NK-92 (cell line): ENCODE results near the gene MTUS2.

Experiments
- DNase-seq: peaks from one replicate; lab custom pipeline; 2025; ENCODE audit not compliant: unreplicated experiment; lab: John Stamatoyannopoulos, UW

Gene MTUS2

DNA sequence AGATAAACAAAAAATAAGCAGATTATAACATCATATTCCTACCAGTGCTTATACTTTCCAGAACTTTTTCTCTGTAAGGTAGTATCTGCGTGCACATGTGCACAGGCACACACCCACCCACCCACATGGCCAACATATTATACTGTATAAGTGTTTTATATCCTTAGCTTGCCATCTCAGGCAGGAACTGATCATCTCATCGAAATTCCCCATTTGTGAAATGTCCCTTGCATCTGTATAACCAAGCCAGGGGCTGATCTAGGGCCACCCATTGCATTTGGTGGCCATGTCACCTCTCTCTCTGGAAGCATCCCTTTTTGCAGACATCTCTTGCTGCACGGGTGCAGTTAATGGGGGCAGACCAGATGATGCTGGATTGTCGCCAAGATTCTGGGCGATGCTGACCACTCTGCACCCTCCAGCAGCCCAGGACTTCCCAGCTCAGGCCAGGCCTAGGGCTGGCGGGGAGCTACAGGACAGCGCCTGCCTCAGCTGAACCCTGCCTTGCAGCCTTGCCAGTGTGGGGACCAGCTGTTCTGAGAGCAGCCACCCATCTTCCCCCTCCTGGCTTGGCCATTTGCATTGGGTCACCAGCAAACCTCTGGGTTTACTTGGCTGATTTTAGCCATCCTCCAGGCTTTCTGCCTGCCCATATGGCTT, 679.5 kb downstream of the MTUS2 start:
- no peak for DNase-seq

DNA sequence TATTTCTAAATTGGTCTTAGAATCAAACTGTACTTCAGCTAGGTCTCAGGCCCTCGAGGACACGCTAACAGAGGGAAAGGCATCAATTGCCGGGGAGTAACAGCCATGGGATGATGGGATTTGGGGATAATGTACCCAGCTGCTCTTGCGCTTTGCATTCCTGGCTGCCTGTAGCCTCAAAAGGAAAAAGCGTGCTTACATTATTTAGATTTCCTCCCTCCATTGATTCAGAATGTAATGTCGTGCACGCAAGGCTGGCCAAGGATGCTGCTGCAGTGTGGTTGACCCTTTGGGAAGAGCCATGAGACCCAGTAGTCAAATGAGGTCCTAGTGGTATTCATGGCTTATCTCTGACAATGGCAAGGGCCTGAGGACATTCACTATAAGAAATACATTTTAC, 680.2 kb downstream of the MTUS2 start:
- DNase-seq: no peak

DNA sequence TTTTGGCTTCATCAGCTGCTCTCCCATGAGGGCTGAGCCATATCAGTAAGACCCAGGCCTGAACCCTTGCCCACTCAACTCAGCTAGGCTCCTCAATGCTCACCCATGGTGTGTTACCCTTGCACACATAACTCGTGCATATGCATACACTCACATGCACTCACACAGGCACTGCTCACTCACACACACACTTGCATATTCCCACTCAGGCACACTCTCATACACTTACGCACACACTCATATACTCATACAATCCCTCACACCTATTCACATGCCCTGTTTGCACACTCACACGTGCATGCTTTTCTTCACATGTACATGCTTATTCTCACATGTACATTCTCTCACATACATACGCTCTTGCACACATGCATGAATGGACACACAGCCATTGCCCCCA, 681.5 kb downstream of the MTUS2 start:
- no peak for DNase-seq

DNA sequence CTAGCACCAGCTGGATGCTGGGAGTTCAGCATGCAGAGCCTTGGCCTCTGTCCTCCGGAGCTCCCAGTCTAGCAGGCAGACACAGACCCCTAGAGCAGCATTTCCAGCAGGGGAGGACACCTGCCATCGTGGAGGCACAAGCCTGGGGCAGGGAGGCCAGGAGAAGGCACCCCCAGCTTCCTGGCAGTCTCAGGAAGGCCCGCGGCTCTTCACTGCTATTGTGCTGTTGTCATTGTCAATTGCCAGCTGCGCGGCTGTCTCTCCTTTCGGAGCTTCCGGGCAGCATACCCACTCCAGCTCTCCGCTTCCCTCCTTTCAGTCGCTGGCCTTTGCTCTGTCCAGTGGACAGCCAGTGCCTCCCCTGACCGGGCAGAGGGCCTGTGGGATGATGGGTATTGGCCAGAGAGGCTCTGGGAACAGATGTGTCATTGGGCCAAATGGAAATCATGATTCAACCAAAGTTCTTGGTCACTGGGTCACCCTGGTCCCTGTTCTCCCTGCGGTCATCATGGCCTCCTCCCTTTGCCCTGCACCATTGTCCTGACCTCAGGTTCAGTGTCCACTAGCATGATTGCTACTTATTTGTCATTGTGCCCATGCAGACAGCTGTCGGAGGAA, 682.4 kb downstream of the MTUS2 start:
- no peak for DNase-seq

DNA sequence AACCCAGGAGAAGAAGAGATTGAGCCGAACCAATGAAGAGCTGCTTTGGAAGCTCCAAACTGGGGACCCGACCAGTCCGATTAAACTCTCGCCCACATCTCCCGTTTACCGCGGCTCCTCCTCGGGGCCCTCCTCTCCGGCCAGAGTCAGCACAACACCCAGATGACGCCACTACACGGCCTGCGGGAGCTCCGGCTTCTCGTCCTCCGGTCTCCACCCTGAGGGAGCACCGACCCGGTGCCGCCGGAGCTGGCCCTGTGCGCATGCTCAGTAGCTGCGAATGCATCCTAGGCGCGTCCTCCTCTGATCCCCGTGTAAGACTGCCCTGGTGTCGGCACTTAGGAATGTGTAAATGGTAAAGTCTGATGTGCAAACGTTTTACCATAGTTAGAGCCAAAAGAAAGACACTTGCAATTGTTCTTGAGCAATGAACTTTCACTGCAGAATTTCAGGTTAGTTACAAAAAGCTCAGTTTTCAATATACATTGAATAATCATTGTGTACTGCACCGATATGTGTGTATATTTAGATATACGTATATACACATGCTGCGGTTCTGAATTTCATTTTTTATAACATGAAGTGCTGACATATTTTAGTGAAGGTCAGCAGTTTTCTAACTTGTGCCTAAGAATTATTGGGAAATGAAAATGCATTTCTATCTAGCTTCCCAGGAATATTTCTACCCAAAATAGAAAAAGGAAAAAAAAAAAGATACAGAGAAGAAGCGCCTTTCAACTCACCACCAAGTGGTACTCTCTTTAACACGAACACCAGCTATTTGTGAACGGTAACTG, 683.1 kb downstream of the MTUS2 start:
- DNase-seq: no peak

DNA sequence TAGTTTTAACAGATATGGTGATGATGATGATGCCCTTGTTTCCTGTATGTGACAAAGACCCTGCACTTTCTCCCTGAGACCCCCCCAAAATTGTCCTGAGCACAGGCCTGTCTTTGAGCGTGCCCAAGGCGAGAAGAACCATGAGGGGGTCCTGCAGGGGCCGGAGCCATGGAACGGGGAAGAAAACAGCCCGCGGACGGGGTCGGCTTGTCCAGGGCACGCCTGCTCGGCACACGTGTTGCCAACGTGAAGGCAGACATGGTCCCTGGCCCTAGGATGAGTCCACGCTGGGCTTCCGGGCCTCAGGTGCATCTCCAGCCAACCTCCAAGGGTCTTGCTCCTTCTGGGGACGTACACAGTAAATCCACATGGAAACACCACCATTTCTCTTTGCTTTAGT, 684.6 kb downstream of the MTUS2 start:
- DNase-seq: no peak

DNA sequence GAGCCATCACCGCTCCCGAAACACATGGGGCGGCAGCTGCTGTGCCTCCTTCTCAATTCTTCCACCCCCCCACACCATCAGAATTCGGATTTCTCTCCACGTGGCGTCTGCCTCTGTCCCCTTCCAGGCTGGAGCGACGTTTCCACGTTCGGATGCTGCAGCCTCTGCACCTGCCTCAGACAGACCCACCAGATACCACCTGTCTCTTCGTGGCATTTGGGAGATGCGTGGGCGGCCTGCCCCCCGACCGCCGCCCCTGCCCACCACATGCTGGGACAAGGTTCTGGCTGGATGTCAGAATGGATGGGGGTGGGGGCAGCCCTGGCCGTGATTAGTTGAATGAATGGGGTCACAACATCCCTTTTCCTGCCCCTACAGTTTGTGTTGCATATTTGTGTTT, 685.4 kb downstream of the MTUS2 start:
- DNase-seq: no peak

DNA sequence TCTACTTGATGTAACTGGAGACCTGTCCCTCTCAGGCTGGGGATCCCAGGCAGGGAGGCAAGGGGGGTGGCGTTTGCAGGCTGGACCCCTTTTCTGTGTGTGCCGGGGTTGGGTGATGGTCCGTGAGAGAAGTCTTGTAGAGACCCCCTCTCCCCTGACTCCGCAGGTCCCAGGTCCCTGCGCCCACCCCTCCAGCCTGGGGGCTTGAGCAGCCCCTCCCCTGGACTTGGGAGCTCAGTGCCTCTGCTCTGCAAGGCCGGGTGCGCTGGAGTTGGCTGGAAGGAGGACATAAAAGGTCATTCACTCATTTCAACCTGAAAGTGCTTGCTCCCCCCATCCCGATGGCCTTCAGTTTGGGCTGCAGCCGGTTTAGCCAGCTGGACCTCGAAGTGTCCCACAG, 685.8 kb downstream of the MTUS2 start:
- DNase-seq: no peak

DNA sequence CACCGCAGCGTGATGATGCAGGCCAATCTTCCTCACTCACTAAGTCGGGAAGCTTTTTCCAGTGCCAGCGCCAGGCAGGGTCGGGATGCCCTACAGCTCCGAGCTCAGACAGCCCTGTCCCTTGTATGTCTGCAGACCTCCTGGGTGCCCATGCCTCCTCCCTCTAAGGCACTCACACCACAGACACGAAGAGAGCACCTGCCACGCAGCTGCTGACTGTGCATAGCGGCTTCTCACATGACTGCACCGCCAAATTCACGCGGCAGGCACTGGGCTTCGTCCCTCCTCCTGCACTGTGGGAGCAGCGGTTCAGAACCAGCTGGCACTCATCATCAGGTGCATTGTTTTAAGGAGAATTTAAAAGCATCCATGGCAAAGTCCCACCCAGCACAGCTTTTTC, 687.2 kb downstream of the MTUS2 start:
- no peak for DNase-seq

DNA sequence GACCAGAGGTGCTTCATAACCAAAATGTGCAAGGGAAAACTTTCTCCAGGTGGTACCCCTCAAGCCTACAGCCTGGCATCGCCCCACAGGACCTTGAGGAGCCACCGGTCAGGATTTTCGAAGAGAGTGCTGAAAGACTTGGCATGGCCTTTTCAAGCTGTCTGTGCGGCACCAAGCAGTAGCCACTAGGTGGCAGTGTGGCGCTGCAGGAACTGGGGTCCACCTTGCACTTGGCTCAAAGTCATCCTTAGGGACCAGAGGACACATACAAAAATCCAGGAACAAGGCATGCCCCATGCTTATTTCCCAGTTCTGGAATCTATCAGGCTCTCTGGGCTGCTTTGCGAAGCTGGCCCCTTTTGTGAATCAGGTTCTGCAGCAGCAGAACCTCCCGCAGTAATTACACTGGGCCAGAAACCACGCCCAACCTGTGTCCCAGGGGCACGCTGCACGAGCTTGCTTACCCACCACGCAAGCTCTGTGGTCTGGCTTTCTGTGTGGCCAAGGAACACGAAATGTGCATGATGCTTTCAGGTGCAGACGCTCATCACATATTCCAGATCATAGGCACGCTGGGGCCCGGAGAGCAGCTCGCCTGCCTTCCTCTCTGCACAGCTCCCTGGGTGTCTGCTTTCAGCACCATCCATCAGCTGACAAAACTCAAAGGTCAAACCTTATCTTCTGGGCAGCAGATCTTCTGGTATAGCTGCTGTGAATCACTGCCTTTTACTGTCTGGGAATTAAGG, 688.2 kb downstream of the MTUS2 start:
- peak; percentile 12 for DNase-seq

DNA sequence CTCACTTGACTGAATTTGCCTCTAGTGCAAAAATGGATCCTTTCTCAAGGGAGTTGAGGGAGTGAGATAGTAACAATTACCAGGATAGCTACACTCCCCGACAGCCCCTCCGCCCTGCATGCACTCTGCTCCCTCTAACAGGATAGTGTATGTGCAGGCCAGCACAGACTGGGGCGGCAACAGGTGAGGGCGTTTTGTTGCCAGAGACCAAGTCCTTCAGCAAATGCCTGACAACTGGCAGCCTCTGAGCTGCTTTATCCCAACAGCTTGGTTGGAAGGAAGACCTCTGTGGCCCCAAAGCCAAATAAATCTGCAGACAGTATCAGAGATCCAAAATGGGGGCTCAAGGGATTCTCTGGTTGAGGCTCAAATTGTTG, 688.7 kb downstream of the MTUS2 start:
- DNase-seq: no peak

DNA sequence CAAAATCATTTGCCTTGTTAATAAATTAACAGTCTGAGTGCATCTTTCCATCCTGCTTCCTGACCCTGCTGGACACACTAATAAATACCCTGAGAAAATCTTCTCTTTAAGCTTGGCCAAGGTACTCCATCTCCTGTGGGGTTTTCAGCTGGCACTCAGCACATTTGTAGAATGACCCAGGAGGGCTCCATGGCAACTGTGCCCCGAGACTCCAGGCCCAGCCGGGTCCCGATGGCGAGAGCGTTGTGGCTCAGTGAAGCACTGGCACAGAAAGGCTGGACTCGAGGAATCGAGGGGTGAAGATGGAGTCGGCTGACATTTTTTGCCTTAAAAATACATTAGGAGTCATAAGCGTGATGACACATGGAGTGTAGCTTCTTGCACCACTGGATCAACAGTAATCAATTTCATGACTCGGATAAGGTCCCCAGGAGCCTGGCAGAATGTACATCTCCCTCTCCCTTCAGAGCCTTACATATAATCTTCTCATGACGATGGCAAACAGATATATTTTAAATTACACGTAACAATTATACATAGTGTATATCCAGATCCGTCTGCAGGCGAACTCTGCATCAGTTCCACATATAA, 690.0 kb downstream of the MTUS2 start:
- no peak for DNase-seq

DNA sequence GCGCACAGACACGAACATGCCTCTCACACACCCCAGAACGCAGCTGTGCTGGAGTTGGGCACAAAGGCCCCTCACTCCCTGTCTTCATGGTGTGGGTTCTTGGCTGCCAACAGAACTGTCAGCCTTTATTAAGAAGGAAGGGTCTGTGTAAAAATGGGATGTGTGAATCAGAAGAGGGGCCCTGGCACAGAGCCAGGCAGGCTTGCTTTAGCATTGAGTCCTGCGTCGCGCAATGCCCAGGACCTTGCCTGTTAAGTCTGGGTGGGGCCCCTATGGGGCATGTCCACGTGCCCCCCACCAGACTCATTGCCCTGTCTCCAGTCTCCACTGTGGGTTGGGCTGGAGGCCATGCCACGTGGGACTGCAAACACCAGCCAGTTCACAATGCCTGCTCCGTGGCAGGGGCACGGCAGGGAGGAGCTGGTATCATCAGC, 690.5 kb downstream of the MTUS2 start:
- no peak for DNase-seq

DNA sequence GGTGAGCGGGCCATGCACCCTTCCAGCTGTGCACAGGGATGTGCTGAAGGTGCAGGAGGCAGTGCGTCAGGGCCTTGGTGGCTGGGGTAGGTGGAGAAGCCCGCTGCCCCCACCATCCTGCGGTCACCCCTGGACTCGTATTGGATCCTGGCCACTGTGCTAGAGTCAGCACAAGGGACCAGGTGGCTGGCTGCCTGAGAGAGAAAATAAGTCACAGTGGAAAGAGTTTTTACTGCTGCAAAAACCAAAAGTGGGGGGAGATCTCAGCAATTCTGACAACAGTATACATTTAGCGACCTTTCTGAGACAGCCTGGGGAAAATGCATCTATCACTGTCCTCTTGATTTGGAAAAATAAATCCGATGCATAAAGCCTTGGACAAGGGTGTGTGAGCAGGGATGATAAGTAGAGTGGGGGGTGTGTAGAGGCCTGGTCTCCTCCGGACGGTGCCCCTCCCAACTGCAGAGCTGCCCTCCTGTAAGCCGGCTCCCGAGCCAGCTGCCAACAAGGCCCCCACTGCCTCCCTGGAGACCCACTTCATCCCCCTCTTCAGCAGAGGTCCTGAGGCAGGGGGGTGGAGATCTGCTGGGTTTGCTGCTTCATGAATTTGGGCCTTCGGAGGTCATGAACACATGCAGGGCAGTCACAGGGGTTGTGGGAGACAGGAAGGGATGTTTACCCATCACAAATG, 691.1 kb downstream of the MTUS2 start:
- DNase-seq: no peak

DNA sequence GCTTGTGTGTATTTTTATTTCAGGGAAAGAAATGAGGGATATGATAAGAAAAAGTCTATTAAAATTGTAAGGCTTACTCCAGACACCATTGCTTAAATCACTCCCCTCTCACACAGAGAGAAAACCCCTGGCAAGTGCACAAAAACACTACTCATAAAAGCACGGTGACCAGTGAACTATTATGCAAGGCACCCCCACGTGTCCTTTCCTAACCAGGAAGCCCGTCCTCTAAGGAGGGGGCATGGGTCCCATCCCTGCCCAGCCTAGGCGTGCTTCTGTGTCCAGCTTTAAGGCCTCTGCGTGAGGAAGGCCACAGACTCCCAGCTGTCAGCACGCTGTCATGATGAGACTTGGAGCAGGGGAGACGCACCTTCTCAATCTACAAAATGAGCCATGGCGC, 691.8 kb downstream of the MTUS2 start:
- DNase-seq: no peak

DNA sequence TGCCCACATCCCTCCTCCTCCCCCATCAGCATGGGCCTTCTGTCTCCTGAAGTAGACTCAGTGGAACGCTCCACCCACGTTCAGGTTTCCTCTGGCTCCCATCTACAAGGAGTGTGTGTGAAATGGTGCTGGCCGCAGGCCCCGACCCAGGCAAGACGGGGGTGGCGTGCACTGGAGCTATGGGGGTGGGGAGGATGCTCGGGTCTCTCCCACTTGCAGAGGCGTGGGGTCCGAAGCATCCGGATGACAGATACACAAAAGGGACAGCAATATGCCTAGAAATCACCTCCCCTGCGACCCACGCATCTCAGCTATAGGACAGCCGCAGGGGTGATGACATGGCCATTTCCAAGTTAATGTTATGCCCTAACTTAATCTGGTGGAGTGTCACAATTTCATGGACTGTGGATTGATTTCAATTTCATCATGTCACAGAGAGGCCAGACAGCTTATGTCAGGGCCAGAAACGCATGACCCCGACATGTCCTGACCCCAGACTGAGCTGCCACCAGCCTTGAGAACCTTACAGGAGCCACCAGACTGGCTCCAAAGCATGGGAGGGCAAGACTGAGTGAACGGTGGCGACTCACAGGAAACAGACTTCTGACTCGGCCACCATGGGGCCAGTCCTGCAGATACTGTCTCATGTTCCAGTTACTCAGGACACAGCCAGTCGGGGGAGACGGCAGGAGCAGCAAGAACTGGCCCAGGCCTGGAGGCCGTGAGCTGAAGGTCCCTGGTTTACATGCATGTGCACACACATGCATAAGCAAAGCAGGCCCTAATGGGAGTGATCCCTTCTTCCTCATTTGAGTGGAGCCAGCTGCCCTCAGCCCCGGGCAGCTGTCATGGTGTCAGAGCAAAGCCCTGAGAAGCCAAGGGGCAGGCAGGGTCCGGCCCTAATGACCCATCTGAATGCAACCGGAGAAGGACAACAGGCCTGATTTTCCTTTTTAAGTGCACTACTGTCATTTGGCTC, 693.2 kb downstream of the MTUS2 start:
- no peak for DNase-seq

DNA sequence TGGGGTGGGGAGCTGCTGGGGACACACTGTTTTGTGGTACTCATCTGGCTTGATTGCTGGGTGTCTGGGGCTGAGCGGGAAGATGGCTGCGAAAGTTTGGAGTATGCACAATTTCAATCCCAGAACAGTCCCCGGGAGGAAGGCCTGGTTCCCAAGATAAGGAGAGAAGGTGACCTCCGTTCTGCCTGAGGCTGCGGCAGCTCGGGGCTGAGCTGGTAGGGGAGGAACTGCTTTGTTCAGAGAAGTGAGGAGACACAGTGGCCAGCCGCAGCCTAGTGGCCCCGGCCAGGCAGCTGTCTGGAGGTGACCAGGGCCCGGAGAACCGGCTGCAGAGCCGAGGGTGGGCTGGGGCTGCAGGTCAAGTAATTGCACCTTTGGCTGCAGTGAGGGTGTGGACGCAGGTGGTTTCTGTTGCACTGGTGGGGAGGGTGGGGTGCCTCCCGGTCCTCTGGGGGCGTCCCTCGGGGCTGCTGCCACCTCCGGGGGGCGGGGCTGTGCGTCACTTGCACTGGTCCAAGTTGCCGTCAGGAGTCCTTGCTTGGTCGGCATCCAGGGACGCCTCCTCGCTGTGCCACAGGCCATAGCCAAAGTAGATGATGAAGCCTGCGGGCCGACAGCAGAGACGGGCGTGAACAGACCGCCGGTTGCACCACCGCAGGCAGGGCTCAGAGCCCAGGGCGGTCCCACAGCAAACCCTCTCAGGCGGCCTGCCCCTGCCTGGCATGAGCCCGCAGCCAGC, 694.0 kb downstream of the MTUS2 start:
- no peak for DNase-seq

DNA sequence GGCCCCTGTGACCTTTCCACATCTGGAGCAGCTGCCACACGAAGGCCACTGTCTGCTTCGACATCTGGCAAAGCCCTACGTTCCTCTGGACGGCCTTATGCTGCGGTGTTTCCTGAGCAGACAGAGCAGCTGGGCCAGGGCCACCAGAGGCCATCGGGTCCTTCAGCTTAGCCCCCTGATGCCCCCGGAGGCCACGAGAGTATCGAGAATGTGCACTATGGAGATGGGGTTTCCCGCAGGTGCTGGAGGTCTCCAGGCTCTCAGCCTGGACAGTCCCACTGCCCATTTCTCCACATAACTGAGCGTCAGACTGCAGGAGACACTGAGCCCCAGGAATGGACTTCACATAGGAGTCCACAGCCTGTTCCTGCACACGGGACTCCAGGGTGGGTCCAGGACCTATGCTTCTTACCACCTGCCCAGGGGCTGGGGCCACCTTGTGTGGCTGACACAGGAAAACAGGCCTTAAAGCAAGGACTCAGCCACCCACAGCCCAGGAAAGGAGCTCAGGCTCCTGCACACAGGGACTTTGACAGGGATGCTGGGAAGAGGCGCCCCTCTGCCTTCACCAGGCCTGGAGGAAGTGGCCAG, 694.7 kb downstream of the MTUS2 start:
- no peak for DNase-seq
